MCF 10A (cell line): Measurements from ENCODE around the gene LKAAEAR1. TPM values are rescaled to one million over a fixed set of nuclear protein-coding genes. Genes with fewer than 3 reads are reported as not detected.

Source experiments
- BruUV-seq: library from RNA; stranded (reverse); fragments of 400-500 nt; replicated peaks from 2 replicates; lab custom pipeline; 2021; lab: Mats Ljungman, UMichigan
- CTCF ChIA-PET: fragments of 300-600 bp; sonication (Branson Sonifier 250); formaldehyde crosslinking; extraction: SDS; loops from one replicate; lab custom pipeline; 2021; ENCODE audit warnings: antibody characterized with exemption, inconsistent platforms; lab: Yijun Ruan, JAX
- POLR2A ChIA-PET: fragments of 300-600, 350-650 bp; sonication (Branson Sonifier 250); formaldehyde crosslinking; extraction: SDS; loops from one replicate; lab custom pipeline; 2020; ENCODE audit warnings: antibody characterized with exemption, inconsistent platforms; lab: Yijun Ruan, JAX
- DNase-seq: peaks from one replicate; pipeline ENCODE4 v3.0.0-alpha.2; 2018; ENCODE audit not compliant: unreplicated experiment
- H3K27ac Mint-ChIP-seq: one replicate; pipeline ENCODE4 v1.8.0; 2022; ENCODE audit warnings: mild to moderate bottlenecking, low read depth, mixed read lengths; ENCODE audit not compliant: unreplicated experiment
- H3K27me3 Mint-ChIP-seq: one replicate; pipeline ENCODE4 v1.8.0; 2022; ENCODE audit warnings: mixed read lengths; ENCODE audit not compliant: insufficient read depth, unreplicated experiment
- H3K36me3 Mint-ChIP-seq: one replicate; pipeline ENCODE4 v1.8.0; 2022; ENCODE audit warnings: mild to moderate bottlenecking, moderate library complexity, mixed read lengths; ENCODE audit not compliant: insufficient read depth, unreplicated experiment
- H3K4me1 Mint-ChIP-seq: one replicate; pipeline ENCODE4 v1.8.0; 2022; ENCODE audit warnings: mixed read lengths; ENCODE audit not compliant: insufficient read depth, unreplicated experiment
- H3K4me3 Mint-ChIP-seq: one replicate; pipeline ENCODE4 v1.8.0; 2022; ENCODE audit warnings: mild to moderate bottlenecking, moderate library complexity, mixed read lengths; ENCODE audit not compliant: unreplicated experiment
- H3K9me3 Mint-ChIP-seq: one replicate; pipeline ENCODE4 v1.8.0; 2022; ENCODE audit warnings: mixed read lengths; ENCODE audit not compliant: unreplicated experiment
- intact Hi-C: fragments of 100-400 bp; cut with micrococcal nuclease; formaldehyde crosslinking; loops from 2 replicates; pipeline ENCODE4 v1.14.1; 2022
- total RNA-seq: library from RNA; stranded (reverse); gene quantifications from 2 replicates; pipeline ENCODE4 v1.2.3, GENCODE V29; 2022
- TF ChIP-seq, protein P1 (sequence below): fragments of 200-600 bp; IDR thresholded peaks from one replicate; pipeline ENCODE4 v1.8.0; 2022; ENCODE audit warnings: antibody characterized with exemption, mild to moderate bottlenecking; ENCODE audit not compliant: unreplicated experiment

LKAAEAR1 gene
- total RNA-seq, 1 experiment from 2014 or later: not detected

DNA sequence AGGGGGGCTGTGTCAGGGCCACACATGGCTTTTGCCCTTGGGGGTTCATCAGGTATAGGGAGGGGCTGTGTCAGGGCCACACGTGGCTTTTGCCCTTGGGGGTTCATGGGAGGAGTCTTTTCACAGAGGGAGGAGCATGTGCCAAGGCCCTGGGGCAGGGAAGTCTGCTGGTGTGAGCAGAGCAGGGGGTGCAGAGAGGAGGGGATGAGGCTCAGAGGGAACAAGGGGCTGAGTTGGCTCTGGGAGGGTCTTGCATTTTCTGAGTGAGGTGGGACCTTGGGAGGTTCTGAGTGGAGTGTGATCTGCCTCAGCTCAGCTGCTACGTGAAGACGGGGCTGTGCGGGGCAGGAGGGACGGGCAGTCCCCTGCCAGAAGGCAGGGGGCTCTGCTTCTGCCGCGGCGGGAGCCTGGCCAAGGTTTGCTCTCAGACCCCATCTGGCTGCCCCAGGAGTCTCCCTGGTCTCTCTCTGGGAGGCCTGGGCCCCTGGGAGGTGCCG is 28.8 kb downstream of the LKAAEAR1 start:
- Mint-ChIP-seq H3K27ac (no peak overlapping the region), H3K36me3 (no peaks in the 10 kb centered on the region), H3K4me3 (no peak overlapping the region), H3K9me3 (no peaks in the 10 kb centered on the region), H3K4me1 (peaks cover 13% of the 10 kb centered on the region), H3K27me3 (no peaks in the 10 kb centered on the region)
- ChIA-PET CTCF (interaction anchor here (0.9 to 13.7 kb wide), 2 partner anchors 15 to 315 kb away, joined by 5 to 284 read pairs; partner anchors contain the start of gene C20orf204), POLR2A (interaction anchor here (0.6 to 3.0 kb wide), 4 partner anchors 10 to 742 kb away, joined by 3 to 15 read pairs (median 4); no protein-coding TSS in a partner anchor)
- TF ChIP-seq, protein P1, sequence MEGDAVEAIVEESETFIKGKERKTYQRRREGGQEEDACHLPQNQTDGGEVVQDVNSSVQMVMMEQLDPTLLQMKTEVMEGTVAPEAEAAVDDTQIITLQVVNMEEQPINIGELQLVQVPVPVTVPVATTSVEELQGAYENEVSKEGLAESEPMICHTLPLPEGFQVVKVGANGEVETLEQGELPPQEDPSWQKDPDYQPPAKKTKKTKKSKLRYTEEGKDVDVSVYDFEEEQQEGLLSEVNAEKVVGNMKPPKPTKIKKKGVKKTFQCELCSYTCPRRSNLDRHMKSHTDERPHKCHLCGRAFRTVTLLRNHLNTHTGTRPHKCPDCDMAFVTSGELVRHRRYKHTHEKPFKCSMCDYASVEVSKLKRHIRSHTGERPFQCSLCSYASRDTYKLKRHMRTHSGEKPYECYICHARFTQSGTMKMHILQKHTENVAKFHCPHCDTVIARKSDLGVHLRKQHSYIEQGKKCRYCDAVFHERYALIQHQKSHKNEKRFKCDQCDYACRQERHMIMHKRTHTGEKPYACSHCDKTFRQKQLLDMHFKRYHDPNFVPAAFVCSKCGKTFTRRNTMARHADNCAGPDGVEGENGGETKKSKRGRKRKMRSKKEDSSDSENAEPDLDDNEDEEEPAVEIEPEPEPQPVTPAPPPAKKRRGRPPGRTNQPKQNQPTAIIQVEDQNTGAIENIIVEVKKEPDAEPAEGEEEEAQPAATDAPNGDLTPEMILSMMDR: no peak
- intact Hi-C loops: no loop called here
- BruUV-seq: no TSS peak
- no peak for DNase-seq

DNA sequence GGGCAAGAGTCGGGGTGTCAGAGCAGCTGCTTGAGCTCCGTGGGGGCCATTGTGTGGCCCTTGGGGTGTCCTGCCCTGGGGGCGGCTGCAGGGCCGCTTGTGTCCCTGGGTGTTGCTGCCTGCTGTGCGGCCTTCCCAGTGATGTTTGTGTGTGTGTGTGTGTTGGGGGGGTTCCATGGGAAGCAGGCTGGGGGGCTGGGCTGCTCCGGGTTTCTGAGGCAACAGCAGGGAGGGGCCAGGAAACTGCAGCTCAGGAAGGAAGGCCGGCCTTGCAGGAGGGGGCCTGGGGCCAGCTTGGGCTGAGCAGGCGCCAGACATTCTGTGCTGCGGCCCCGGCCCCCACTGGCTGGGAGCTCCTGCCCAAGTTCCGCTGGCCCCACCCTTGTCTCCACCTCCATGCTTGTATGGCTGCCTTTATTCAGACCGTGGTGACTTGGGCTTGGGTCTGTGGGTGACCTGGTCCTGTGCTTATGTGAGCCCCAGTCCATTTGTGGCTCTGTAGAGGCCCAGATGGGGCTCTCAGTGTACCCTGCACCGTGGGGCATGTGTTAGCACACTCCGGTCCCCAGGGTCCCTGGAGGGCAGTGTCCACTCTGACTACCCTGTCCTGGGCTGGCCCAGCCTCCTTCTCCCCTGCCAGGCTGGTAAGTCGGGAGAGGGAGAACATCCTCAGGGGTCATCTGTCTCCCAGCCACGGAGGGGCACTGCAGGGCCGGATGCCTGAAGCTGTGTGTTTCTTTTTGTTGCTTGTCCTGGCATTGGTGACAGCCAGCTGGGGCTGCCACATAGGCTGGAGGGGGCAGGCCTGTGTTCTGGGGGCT is 30.1 kb downstream of the LKAAEAR1 start:
- intact Hi-C loops: no loop called here
- no peaks in the 10 kb centered on the region for H3K9me3 Mint-ChIP-seq
- ChIA-PET POLR2A (interaction anchor here (0.6 to 3.5 kb wide), 6 partner anchors 8 to 27 kb away, joined by 3 to 16 read pairs (median 4); partner anchors contain the start of gene TCEA2), CTCF (interaction anchor here (0.7 to 13.7 kb wide), 5 partner anchors 13 to 94 kb away, joined by 3 to 284 read pairs (median 4); partner anchors contain the start of gene C20orf204)
- peaks cover 13% of the 10 kb centered on the region for H3K4me1 Mint-ChIP-seq
- TF ChIP-seq, protein P1: no peak
- no peaks in the 10 kb centered on the region for H3K27me3 Mint-ChIP-seq
- H3K36me3 Mint-ChIP-seq: no peaks in the 10 kb centered on the region
- peak; percentile 33 for DNase-seq
- no peak overlapping the region for H3K27ac Mint-ChIP-seq
- H3K4me3 Mint-ChIP-seq: no peak overlapping the region
- no TSS peak for BruUV-seq

DNA sequence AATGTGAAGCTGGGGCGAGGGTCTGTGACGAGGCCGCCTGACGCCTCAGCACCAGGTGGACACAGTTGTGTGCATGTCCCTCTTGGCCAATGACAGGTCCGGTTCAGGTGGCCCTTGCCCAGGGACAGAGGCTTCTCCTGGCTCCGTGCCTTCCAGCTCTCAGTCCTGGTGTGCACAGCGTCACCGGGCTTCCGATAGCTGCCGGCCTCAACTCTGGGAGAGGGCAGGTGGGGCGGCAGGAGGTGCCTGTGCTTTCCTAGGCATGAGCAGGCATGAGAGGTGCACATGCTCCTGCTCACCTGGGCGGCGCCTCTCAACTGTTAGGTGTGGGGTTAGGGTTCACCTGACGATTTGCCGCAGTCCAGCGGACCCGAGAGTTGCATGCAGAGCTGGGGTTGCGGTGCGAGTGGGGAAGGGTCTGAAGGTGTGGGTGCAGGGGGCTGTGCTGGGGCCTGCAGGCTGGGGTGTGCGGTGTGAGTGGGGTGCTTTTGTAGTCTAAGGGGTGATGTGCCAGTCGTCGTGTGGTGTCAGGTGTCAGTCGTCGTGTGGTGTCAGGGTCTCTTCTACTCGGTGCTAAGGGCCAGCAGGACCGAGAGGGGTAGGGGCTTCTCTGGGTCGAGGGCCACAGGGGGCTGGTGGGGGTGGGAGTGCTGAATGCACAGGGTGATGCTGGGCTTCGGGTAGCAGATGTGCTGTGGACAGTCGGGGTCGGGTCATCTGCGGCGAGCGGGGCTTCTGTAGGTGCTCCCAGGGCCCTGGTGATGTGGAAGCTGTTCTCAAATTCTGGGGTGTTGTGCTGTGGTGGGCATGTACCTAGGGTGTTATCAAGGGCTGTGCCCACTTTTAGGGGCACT is 31.0 kb downstream of the LKAAEAR1 start:
- BruUV-seq: no TSS peak
- ChIA-PET CTCF (interaction anchor here (0.8 to 13.7 kb wide), 4 partner anchors 13 to 142 kb away, joined by 3 to 284 read pairs (median 5); partner anchors contain the start of gene C20orf204), POLR2A (interaction anchor here (0.6 to 3.5 kb wide), 6 partner anchors 8 to 26 kb away, joined by 3 to 16 read pairs (median 4); partner anchors contain the start of genes RGS19 and TCEA2)
- Mint-ChIP-seq H3K9me3 (no peaks in the 10 kb centered on the region), H3K27me3 (no peaks in the 10 kb centered on the region), H3K4me3 (no peak overlapping the region), H3K36me3 (no peaks in the 10 kb centered on the region), H3K4me1 (peaks cover 10% of the 10 kb centered on the region), H3K27ac (no peak overlapping the region)
- TF ChIP-seq, protein P1: no peak
- intact Hi-C loops: no loop called here
- no peak for DNase-seq
